Panc1 (cell line): ENCODE measurements around the gene SHISA7. TPM values are rescaled to one million over a fixed set of nuclear protein-coding genes. Genes with fewer than 3 reads are reported as not detected.

ENCODE experiments used
- ATAC-seq: fragments of 200-7000 bp; cut with Tn5 transposase; 2 replicates; pipeline ENCODE4 v1.9.1; 2020; ENCODE audit warnings: mild to moderate bottlenecking, moderate library complexity
- BruUV-seq: library from RNA; stranded (reverse); fragments of 400-500 nt; replicated peaks from 2 replicates; lab custom pipeline; 2021; lab: Mats Ljungman, UMichigan
- CTCF ChIA-PET: fragments of 300-600 bp; sonication (Branson Sonifier 250); formaldehyde crosslinking; loops from one replicate; lab custom pipeline; 2022; ENCODE audit warnings: antibody characterized with exemption; lab: Charles Lee
- POLR2A ChIA-PET: fragments of 300-600 bp; sonication (Branson Sonifier 250); formaldehyde crosslinking; loops from one replicate; lab custom pipeline; 2022; ENCODE audit warnings: antibody characterized with exemption; lab: Charles Lee
- DNase-seq: peaks from one replicate; pipeline ENCODE4 v3.0.0-alpha.2; 2010; ENCODE audit warnings: low read depth, low spot score
- H3K27ac ChIP-seq: 2 replicates; pipeline ENCODE4 v1.5.1; 2011; ENCODE audit warnings: mild to moderate bottlenecking, low read length, inconsistent platforms
- H3K27me3 ChIP-seq: fragments of 200-500 bp; sonication (Bioruptor generic); 2 replicates; pipeline ENCODE4 v1.6.0; 2014; ENCODE audit warnings: low read length, inconsistent platforms; ENCODE audit not compliant: control insufficient read depth, insufficient read depth
- H3K36me3 ChIP-seq: fragments of 200-500 bp; sonication (Bioruptor generic); 2 replicates; pipeline ENCODE4 v1.5.1; 2014; ENCODE audit warnings: inconsistent platforms, mild to moderate bottlenecking, low read length, moderate library complexity; ENCODE audit not compliant: control insufficient read depth, insufficient read depth
- H3K4me1 ChIP-seq: 2 replicates; pipeline ENCODE4 v1.5.1; 2011; ENCODE audit warnings: inconsistent platforms, mild to moderate bottlenecking, low read length, moderate library complexity; ENCODE audit not compliant: control insufficient read depth, insufficient read depth
- H3K4me3 ChIP-seq, 2 experiments: 2 replicates each; pipeline ENCODE4 v1.5.1; 2011 to 2012; ENCODE audit warnings: low read depth in 2 of 2, low read length in 2 of 2, mild to moderate bottlenecking in 2 of 2, inconsistent platforms in 1 of 2, moderate library complexity in 1 of 2
- H3K9me3 ChIP-seq: fragments of 200-500 bp; sonication (Bioruptor generic); 2 replicates; pipeline ENCODE4 v1.5.1; 2014; ENCODE audit warnings: low read depth, mild to moderate bottlenecking, inconsistent platforms, low read length, moderate library complexity; ENCODE audit not compliant: control insufficient read depth, insufficient read depth
- CTCF ChIP-seq: fragments of 450-650 bp; IDR thresholded peaks from 2 replicates; pipeline ENCODE4 v1.5.1; 2017; ENCODE audit warnings: mild to moderate bottlenecking
- POLR2AphosphoS5 ChIP-seq: IDR thresholded peaks from 2 replicates; pipeline ENCODE4 v1.6.1; 2012; ENCODE audit warnings: mild to moderate bottlenecking, low read depth, low read length, moderate library complexity
- REST ChIP-seq, 2 experiments: IDR thresholded peaks; 2 replicates each; pipeline ENCODE4 v1.6.1; 2011 to 2012; ENCODE audit warnings: low read depth in 2 of 2, control low read depth in 1 of 2, low read length in 1 of 2, mild to moderate bottlenecking in 1 of 2, moderate library complexity in 1 of 2; ENCODE audit not compliant: insufficient read depth in 1 of 2
- SIN3A ChIP-seq: IDR thresholded peaks from 2 replicates; pipeline ENCODE4 v1.6.1; 2012; ENCODE audit warnings: low read depth, mild to moderate bottlenecking, low read length, moderate library complexity, borderline replicate concordance; ENCODE audit not compliant: insufficient read depth
- TCF7L2 ChIP-seq: IDR thresholded peaks from 2 replicates; pipeline ENCODE4 v1.6.1; 2011; ENCODE audit warnings: mild to moderate bottlenecking, low read depth, low read length, inconsistent platforms
- in situ Hi-C: cut with HindIII; loops from 2 replicates; pipeline ENCODE4 v1.10.0; 2016; ENCODE audit warnings: low sequenced_read_pairs, low pct_unique_long_range_greater_than_20kb
- intact Hi-C: fragments of 100-400 bp; cut with micrococcal nuclease; formaldehyde crosslinking; loops from one replicate; pipeline ENCODE4 v1.10.0; 2022; ENCODE audit not compliant: unreplicated experiment
- total RNA-seq: library from RNA; stranded (reverse); gene quantifications from one replicate; pipeline ENCODE4 v1.2.1, GENCODE V29; 2021; ENCODE audit not compliant: unreplicated experiment

The SHISA7 gene
- total RNA-seq, 1 experiment from 2014 or later, result 0.03 TPM

- BruUV-seq, result TSS peak; percentile 86
- H3K9me3 ChIP-seq, result no peaks in the 10 kb centered on the region
These were observed 19.0 kb upstream of the SHISA7 start for GRCh38 chr19:55461974-55462626.

More at GRCh38 chr19:55461974-55462626, 19.0 kb upstream of the SHISA7 start:
- in situ Hi-C loops (no loop called here), intact Hi-C loops (no loop called here)
- H3K27ac ChIP-seq, result peak overlapping the region; percentile 84
- peaks cover 15% of the 10 kb centered on the region for H3K4me1 ChIP-seq
- ChIA-PET CTCF (interaction anchor here (0.6 to 1.3 kb wide), 2 partner anchors 11 to 42 kb away, joined by 3 to 10 read pairs; no protein-coding TSS in a partner anchor), POLR2A (interaction anchor here (0.8 to 1.0 kb wide), 3 partner anchors 11 to 46 kb away, joined by 3 to 6 read pairs (median 3); no protein-coding TSS in a partner anchor)
- H3K4me3 ChIP-seq, result peak overlapping the region; percentile 79 to 91
- DNase-seq (no peak), ATAC-seq (no peak)
- no peaks in the 10 kb centered on the region for H3K27me3 ChIP-seq
- TF ChIP-seq REST (IDR thresholded peaks at IDR 0.05; ENCODE audit: insufficient read depth in 1 of 2, low read depth in 2 of 2, low read length in 1 of 2) (no peak), SIN3A (no peak), TCF7L2 (no peak), POLR2AphosphoS5 (no peak; the same call in 1 of the 2 replicates), CTCF (no peak)
- no peaks in the 10 kb centered on the region for H3K36me3 ChIP-seq
